Panc1 (cell line): ENCODE measurements around the gene PSMA7.

Experiments used
- CTCF ChIP-seq: fragments of 450-650 bp; IDR thresholded peaks from 2 replicates; pipeline ENCODE4 v1.5.1; 2017; ENCODE audit warnings: mild to moderate bottlenecking
- POLR2AphosphoS5 ChIP-seq: IDR thresholded peaks from 2 replicates; pipeline ENCODE4 v1.6.1; 2012; ENCODE audit warnings: mild to moderate bottlenecking, low read depth, low read length, moderate library complexity
- REST ChIP-seq, 2 experiments: IDR thresholded peaks; 2 replicates each; pipeline ENCODE4 v1.6.1; 2011 to 2012; ENCODE audit warnings: low read depth in 2 of 2, control low read depth in 1 of 2, low read length in 1 of 2, mild to moderate bottlenecking in 1 of 2, moderate library complexity in 1 of 2; ENCODE audit not compliant: insufficient read depth in 1 of 2
- TCF7L2 ChIP-seq: IDR thresholded peaks from 2 replicates; pipeline ENCODE4 v1.6.1; 2011; ENCODE audit warnings: mild to moderate bottlenecking, low read depth, low read length, inconsistent platforms

GRCh38 chr20:62159052-62159451 is 15.9 kb upstream of the PSMA7 start:
- TF ChIP-seq CTCF (no peak), POLR2AphosphoS5 (no peak), REST (IDR thresholded peaks at IDR 0.05; ENCODE audit: insufficient read depth in 1 of 2, low read depth in 2 of 2, low read length in 1 of 2) (no peak), TCF7L2 (no peak)
